ENCODE results near the gene OR56A5. TPM values are rescaled to one million over a fixed set of nuclear protein-coding genes. Genes with fewer than 3 reads are reported as not detected.

OR56A5 gene
- total RNA-seq, 1 experiment from 2014 or later: not detected

GRCh38 chr11:5940748-5941147, 27.5 kb downstream of the OR56A5 start:
- in situ Hi-C loops (cut with HindIII; ENCODE audit: low pct_unique_long_range_greater_than_20kb, low sequenced_read_pairs): no loop called here
- DNase-seq (ENCODE audit: low read depth, low spot score): no peak

- DNase-seq (ENCODE audit: low read depth, low spot score): no peak
- in situ Hi-C loops (cut with HindIII; ENCODE audit: low pct_unique_long_range_greater_than_20kb, low sequenced_read_pairs): no loop called here
Measured at GRCh38 chr11:5938603-5938965, 29.7 kb downstream of the OR56A5 start.

- DNase-seq (ENCODE audit: low read depth, low spot score): no peak
- in situ Hi-C loops (cut with HindIII; ENCODE audit: low pct_unique_long_range_greater_than_20kb, low sequenced_read_pairs): no loop called here
Measured at GRCh38 chr11:5937868-5938602, 30.3 kb downstream of the OR56A5 start.

- DNase-seq (ENCODE audit: low read depth, low spot score): no peak
- in situ Hi-C loops (cut with HindIII; ENCODE audit: low pct_unique_long_range_greater_than_20kb, low sequenced_read_pairs): no loop called here
Measured at GRCh38 chr11:5933116-5933515, 35.2 kb downstream of the OR56A5 start.

GRCh38 chr11:5932671-5933070, 35.6 kb downstream of the OR56A5 start:
- in situ Hi-C loops (cut with HindIII; ENCODE audit: low pct_unique_long_range_greater_than_20kb, low sequenced_read_pairs): no loop called here
- DNase-seq (ENCODE audit: low read depth, low spot score): no peak

GRCh38 chr11:5931061-5931460, 37.2 kb downstream of the OR56A5 start:
- in situ Hi-C loops (cut with HindIII; ENCODE audit: low pct_unique_long_range_greater_than_20kb, low sequenced_read_pairs): no loop called here
- no peak for DNase-seq (ENCODE audit: low read depth, low spot score)

- DNase-seq (ENCODE audit: low read depth, low spot score): no peak
- in situ Hi-C loops (cut with HindIII; ENCODE audit: low pct_unique_long_range_greater_than_20kb, low sequenced_read_pairs): no loop called here
Measured at GRCh38 chr11:5930614-5931013, 37.7 kb downstream of the OR56A5 start.

- DNase-seq (ENCODE audit: low read depth, low spot score): no peak
Measured at GRCh38 chr11:5929571-5930368, 38.5 kb downstream of the OR56A5 start.

GRCh38 chr11:5928811-5929210, 39.5 kb downstream of the OR56A5 start:
- in situ Hi-C loops (cut with HindIII; ENCODE audit: low pct_unique_long_range_greater_than_20kb, low sequenced_read_pairs): no loop called here
- DNase-seq (ENCODE audit: low read depth, low spot score): no peak

More at GRCh38 chr11:5929571-5930368, 38.5 kb downstream of the OR56A5 start:
- in situ Hi-C loops (cut with HindIII; ENCODE audit: low pct_unique_long_range_greater_than_20kb, low sequenced_read_pairs): no loop called here

- no peak for DNase-seq (ENCODE audit: low read depth, low spot score)
- in situ Hi-C loops (cut with HindIII; ENCODE audit: low pct_unique_long_range_greater_than_20kb, low sequenced_read_pairs): no loop called here
Measured at GRCh38 chr11:5928271-5928670, 40.0 kb downstream of the OR56A5 start.

GRCh38 chr11:5923794-5924193, 44.5 kb downstream of the OR56A5 start:
- in situ Hi-C loops (cut with HindIII; ENCODE audit: low pct_unique_long_range_greater_than_20kb, low sequenced_read_pairs): no loop called here
- no peak for DNase-seq (ENCODE audit: low read depth, low spot score)

- in situ Hi-C loops (cut with HindIII; ENCODE audit: low pct_unique_long_range_greater_than_20kb, low sequenced_read_pairs): no loop called here
Measured at GRCh38 chr11:5923427-5923776, 44.9 kb downstream of the OR56A5 start.

GRCh38 chr11:5922749-5923426, 45.4 kb downstream of the OR56A5 start:
- peak; percentile 15 for DNase-seq (ENCODE audit: low read depth, low spot score)
- in situ Hi-C loops (cut with HindIII; ENCODE audit: low pct_unique_long_range_greater_than_20kb, low sequenced_read_pairs): no loop called here

More at GRCh38 chr11:5923427-5923776, 44.9 kb downstream of the OR56A5 start:
- no peak for DNase-seq (ENCODE audit: low read depth, low spot score)

Small RNAs within 50 kb of the gene (small RNA-seq; reads per million reads assigned to genes)
- gene RNA5SP329: 0.02 to 0.38 reads per million in 2 experiments

Other genes starting within 250 kb of the OR56A5 start
- not detected in 2 replicates for gene OR56B1, start 232.0 kb downstream of the OR56A5 start, total RNA-seq (2014; rRNA removed; shearing (Covaris generic))
- gene OR52N4, start 214.3 kb downstream of the OR56A5 start, total RNA-seq (2014; rRNA removed; shearing (Covaris generic)): not detected in 2 replicates
- gene OR52N5, start 185.1 kb downstream of the OR56A5 start, total RNA-seq (2014; rRNA removed; shearing (Covaris generic)): not detected in 2 replicates
- gene OR52N1, start 177.2 kb downstream of the OR56A5 start, total RNA-seq (2014; rRNA removed; shearing (Covaris generic)): not detected in 2 replicates
- gene OR52N2, start 159.6 kb downstream of the OR56A5 start, total RNA-seq (2014; rRNA removed; shearing (Covaris generic)): not detected in 2 replicates
- not detected in 2 replicates for gene OR52E6, start 126.6 kb downstream of the OR56A5 start, total RNA-seq (2014; rRNA removed; shearing (Covaris generic))
- not detected in 2 replicates for gene OR52E8, start 110.8 kb downstream of the OR56A5 start, total RNA-seq (2014; rRNA removed; shearing (Covaris generic))
- gene OR52E4, start 87.9 kb downstream of the OR56A5 start, total RNA-seq (2014; rRNA removed; shearing (Covaris generic)): not detected in 2 replicates
- gene OR52E5, start 75.3 kb downstream of the OR56A5 start, total RNA-seq (2014; rRNA removed; shearing (Covaris generic)): not detected in 2 replicates
- not detected in 2 replicates for gene OR56A3, start 26.2 kb downstream of the OR56A5 start, total RNA-seq (2014; rRNA removed; shearing (Covaris generic))
- not detected in 2 replicates for gene OR52L1, start 18.5 kb upstream of the OR56A5 start, total RNA-seq (2014; rRNA removed; shearing (Covaris generic))
- gene OR56A4, start 38.5 kb upstream of the OR56A5 start, total RNA-seq (2014; rRNA removed; shearing (Covaris generic)): not detected in 2 replicates
- not detected in 2 replicates for gene OR56A1, start 62.3 kb upstream of the OR56A5 start, total RNA-seq (2014; rRNA removed; shearing (Covaris generic))
- not detected in 2 replicates for gene OR56B4, start 139.2 kb upstream of the OR56A5 start, total RNA-seq (2014; rRNA removed; shearing (Covaris generic))
- not detected in 2 replicates for gene OR52B2, start 201.8 kb upstream of the OR56A5 start, total RNA-seq (2014; rRNA removed; shearing (Covaris generic))
- not detected in 2 replicates for gene OR52W1, start 230.7 kb upstream of the OR56A5 start, total RNA-seq (2014; rRNA removed; shearing (Covaris generic))
- gene C11orf42, start 237.1 kb upstream of the OR56A5 start, total RNA-seq (2014; rRNA removed; shearing (Covaris generic)): not detected in 2 replicates